GM19372 (cell line): ENCODE data around the gene ZNF662.
"Not testable (repeated sequence)": the region's sequence is repeated elsewhere in the genome, so short reads cannot be mapped to it uniquely, and the experiment has no call there.

Source experiments
- ATAC-seq: cut with Tn5 transposase; IDR thresholded peaks from one replicate; pipeline ENCODE4 v1.9.1; 2021; ENCODE audit warnings: mild to moderate bottlenecking, low read depth, moderate library complexity; ENCODE audit not compliant: unreplicated experiment

Gene ZNF662

GRCh38 chr3:42906070-42906847 is at the start of gene ZNF662:
Gene ZNF662, plus strand, starts transcription at chr3:42906142. Its CDS starts 1,973 bp downstream, at chr3:42908115.
- ATAC-seq, result no peak

GRCh38 chr3:42856544-42856943 is 49.4 kb upstream of the ZNF662 start:
- ATAC-seq, result no peak

- no peak for ATAC-seq
These were observed 41.5 kb upstream of the ZNF662 start for GRCh38 chr3:42864321-42864950.

GRCh38 chr3:42865256-42865655 is 40.7 kb upstream of the ZNF662 start:
- no peak for ATAC-seq

GRCh38 chr3:42867138-42867537 is 38.8 kb upstream of the ZNF662 start:
- ATAC-seq, result no peak

GRCh38 chr3:42868841-42869240 is 37.1 kb upstream of the ZNF662 start:
- no peak for ATAC-seq

- no peak for ATAC-seq
These were observed 34.2 kb upstream of the ZNF662 start for GRCh38 chr3:42871592-42872196.

GRCh38 chr3:42872718-42873117 is 33.2 kb upstream of the ZNF662 start:
- ATAC-seq, result no peak

- ATAC-seq, result no peak
These were observed 32.5 kb upstream of the ZNF662 start for GRCh38 chr3:42873221-42873982.

GRCh38 chr3:42874749-42875148 is 31.2 kb upstream of the ZNF662 start:
- ATAC-seq, result no peak

GRCh38 chr3:42875325-42876151 is 30.4 kb upstream of the ZNF662 start, which contains the start of gene CYP8B1:
Gene CYP8B1, minus strand, starts transcription at chr3:42875879. Its CDS starts 63 bp downstream, at chr3:42875816.
- no peak for ATAC-seq

GRCh38 chr3:42876401-42876800 is 29.5 kb upstream of the ZNF662 start:
- ATAC-seq, result no peak

GRCh38 chr3:42876940-42877720 is 28.8 kb upstream of the ZNF662 start:
- no peak for ATAC-seq

- ATAC-seq, result no peak
These were observed 28.1 kb upstream of the ZNF662 start for GRCh38 chr3:42877881-42878280.

GRCh38 chr3:42880183-42880582 is 25.8 kb upstream of the ZNF662 start:
- ATAC-seq, result no peak

- peak; percentile 99 for ATAC-seq
These were observed 25.1 kb upstream of the ZNF662 start for GRCh38 chr3:42880601-42881451.

GRCh38 chr3:42883251-42883930 is 22.6 kb upstream of the ZNF662 start:
- ATAC-seq, result not testable (repeated sequence)

GRCh38 chr3:42884324-42884723 is 21.6 kb upstream of the ZNF662 start:
- no peak for ATAC-seq
